Fibroblast of the aortic adventitia (primary cell): ENCODE measurements around the gene KIAA1217. TPM values are rescaled to one million over a fixed set of nuclear protein-coding genes. Genes with fewer than 3 reads are reported as not detected.
A peak's percentile ranks its signal among the peaks of the same experiment; 100 is the strongest.

Experiments used
- DNase-seq: peaks from one replicate; pipeline ENCODE4 v3.0.0-alpha.2; 2010; ENCODE audit warnings: low read depth
- H3K4me3 ChIP-seq: 2 replicates; pipeline ENCODE4 v1.5.1; 2011; ENCODE audit warnings: low read depth, mild to moderate bottlenecking, control low read depth, low read length, moderate library complexity
- total RNA-seq: library from RNA; depleted of rRNA; stranded (reverse); fragments of >200 nt; gene quantifications from 2 replicates; pipeline ENCODE4 v1.2.3, GENCODE V29; 2012; ENCODE audit warnings: low replicate concordance
- TF ChIP-seq, protein P1 (sequence below): IDR thresholded peaks from 2 replicates; pipeline ENCODE4 v1.5.1; 2011; ENCODE audit warnings: mild to moderate bottlenecking, low read length, control low read depth, inconsistent platforms; ENCODE audit not compliant: insufficient read depth

KIAA1217 gene
- total RNA-seq, 1 donor, result 12.5 TPM

DNA sequence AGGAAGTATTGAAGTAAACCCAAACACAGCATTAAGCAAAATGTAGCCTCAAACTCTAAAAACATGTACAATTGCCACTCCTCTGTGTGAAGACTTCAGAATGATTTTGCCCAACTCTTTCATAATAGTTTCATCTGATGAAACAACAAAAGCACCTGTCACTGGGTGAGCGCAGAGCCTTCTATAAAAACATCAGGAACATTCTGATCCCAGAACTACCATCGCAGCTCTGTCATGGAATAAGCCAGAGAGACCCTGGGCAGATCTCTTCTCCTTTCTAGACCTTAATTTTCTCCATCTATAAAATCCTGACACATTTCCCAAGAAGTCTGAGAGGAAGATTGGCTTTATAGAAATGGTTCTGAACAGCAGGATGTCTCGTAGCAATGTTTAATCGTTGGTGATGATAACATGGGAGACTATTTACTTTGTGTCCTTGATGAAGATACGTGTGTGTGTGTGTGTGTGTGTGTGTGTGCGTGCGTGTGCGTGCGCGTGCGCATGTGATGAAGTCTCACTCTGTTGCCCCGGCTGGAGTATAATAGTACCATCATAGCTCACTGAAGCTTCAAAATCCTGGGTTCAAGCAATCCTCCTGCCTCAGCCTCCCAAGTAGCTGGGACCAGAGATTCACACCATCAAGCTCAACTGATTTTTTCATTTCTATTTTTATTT, 198.0 kb downstream of the KIAA1217 start:
- H3K4me3 ChIP-seq, result no peak overlapping the region
- DNase-seq, result no peak
- TF ChIP-seq, protein P1, sequence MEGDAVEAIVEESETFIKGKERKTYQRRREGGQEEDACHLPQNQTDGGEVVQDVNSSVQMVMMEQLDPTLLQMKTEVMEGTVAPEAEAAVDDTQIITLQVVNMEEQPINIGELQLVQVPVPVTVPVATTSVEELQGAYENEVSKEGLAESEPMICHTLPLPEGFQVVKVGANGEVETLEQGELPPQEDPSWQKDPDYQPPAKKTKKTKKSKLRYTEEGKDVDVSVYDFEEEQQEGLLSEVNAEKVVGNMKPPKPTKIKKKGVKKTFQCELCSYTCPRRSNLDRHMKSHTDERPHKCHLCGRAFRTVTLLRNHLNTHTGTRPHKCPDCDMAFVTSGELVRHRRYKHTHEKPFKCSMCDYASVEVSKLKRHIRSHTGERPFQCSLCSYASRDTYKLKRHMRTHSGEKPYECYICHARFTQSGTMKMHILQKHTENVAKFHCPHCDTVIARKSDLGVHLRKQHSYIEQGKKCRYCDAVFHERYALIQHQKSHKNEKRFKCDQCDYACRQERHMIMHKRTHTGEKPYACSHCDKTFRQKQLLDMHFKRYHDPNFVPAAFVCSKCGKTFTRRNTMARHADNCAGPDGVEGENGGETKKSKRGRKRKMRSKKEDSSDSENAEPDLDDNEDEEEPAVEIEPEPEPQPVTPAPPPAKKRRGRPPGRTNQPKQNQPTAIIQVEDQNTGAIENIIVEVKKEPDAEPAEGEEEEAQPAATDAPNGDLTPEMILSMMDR, result no peak

DNA sequence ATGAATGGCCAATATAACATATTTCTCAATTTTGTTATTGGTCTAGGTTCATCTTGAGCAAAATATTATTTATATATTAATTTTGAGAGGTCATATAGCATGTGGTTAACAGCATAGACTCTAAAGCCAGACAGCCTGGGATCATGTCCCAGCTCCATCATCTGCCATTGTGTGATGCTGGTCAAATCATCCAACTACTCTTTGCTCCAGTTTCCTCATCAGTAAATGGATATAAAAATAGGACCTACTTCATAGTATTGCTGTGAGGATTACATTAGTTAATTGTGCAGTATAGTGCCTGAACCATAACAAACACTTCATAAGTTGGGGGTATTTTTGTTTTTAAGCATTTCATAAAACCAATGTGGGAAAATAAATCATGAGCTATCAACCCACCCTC, 199.0 kb downstream of the KIAA1217 start:
- TF ChIP-seq, protein P1, result no peak
- no peak overlapping the region for H3K4me3 ChIP-seq
- no peak for DNase-seq

DNA sequence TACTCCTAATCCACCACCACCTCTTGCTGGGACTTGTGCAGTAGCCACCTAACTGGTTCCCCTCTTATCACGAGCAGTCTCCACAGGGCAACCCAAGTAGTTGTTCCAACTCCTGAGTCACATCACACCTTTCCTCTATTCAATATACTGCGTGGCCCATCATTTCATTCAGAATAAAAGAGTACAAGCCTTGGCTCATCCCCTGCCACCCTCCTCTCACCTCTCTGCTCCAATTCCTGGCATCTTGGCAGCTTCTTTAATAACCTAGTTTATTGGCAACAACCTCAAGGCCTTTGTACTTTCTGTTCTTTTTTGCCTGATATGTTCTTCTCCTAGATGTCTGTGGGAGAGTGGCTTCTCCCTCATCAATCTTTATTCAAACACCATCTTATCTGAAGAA, 199.4 kb downstream of the KIAA1217 start:
- TF ChIP-seq, protein P1, result no peak
- no peak overlapping the region for H3K4me3 ChIP-seq
- DNase-seq, result no peak

DNA sequence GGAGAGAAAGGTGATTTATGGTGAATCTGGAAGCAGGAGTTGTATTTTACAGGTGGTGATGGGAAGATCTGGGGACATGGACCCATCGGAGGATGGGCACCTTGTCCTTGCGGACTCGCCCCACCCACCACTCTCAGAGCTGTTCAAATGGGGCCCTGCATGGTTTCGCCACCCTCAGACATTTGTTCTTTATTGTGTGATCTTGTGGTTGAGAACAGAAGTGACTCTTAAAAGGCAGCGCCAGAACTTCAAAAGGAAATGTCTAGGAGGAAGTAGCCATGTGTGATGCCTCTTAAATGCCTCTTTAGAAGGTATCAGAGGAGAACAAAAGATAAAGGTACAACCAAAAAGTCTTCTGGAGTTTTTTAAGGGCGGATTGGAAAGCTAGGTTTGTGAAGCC, 205.7 kb downstream of the KIAA1217 start:
- TF ChIP-seq, protein P1, result no peak
- no peak overlapping the region for H3K4me3 ChIP-seq
- no peak for DNase-seq

DNA sequence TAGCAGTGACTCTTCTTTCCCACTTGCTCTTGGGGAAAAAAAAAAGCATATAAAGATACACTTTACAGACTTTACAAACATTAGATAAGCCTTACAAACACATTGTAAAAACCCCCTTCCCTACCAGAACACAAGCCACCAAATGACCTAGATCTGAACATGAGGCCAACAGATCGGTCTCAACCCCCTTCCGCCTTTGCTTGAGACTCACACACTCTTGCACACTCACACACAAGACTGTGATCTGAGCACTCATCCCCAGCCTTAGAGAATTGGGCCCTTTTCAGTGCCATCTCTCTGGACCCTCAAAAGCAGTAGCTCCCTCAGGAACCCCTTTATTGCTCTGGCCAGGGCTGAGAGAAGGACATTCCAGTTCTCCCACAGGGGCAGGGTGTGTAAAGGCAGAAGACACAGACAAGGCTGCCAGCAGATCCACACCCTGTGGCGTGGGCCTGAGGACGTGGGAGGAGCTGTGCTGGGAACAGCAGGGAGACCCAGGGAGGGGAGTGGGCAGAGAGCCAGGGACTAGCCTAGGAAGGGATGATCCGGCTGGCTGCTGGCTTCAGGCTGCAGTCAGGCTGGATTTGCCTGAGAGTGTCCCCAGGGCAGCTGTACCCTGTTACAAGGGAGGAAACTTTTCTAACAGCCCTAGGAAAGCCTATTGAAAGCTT, 206.7 kb downstream of the KIAA1217 start:
- TF ChIP-seq, protein P1, result no peak
- peak; percentile 56 for DNase-seq
- no peak overlapping the region for H3K4me3 ChIP-seq

DNA sequence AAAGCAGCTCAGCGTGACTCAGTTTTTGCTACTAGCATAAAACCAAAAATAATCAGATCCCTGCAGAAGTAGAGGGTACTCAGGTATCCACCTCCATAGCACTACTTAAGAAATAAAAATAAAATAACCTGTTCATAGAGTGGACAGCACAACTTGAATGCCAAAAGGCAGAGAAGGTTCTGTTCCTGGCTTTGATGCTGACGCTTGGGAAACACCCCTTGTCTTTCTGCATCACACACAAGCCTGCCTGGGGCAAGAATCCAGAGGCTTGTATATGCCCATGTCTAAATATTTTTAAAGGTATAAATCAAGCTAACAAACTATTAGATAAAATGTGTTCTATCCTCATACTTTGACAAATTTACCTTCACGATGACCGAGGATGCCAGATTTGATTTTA, 207.3 kb downstream of the KIAA1217 start:
- no peak for DNase-seq
- no peak overlapping the region for H3K4me3 ChIP-seq
- TF ChIP-seq, protein P1, result no peak
